Measurements from ENCODE around the gene TRABD2A. TPM values are rescaled to one million over a fixed set of nuclear protein-coding genes. Genes with fewer than 3 reads are reported as not detected.

The TRABD2A gene
- total and polyA plus RNA-seq, 9 of the 15 experiments (the other 6 are each of a cell fraction or from before 2014, with no cell fraction given), result 0.07 to 0.45 (median 0.25) TPM

GRCh38 chr2:84785950-84786349 is 94.9 kb downstream of the TRABD2A start:
- H3K4me3 ChIP-seq, result no peak overlapping the region
- peaks cover 0 to 8% of the 10 kb centered on the region in 2 experiments; a peak in 1 of 5 replicates for H3K4me1 ChIP-seq (replicated peaks in 1 of 2; ENCODE audit: control insufficient read depth in 2 of 2, insufficient read depth in 2 of 2, low read length in 2 of 2)
- ChIA-PET CTCF (ENCODE audit: low intra/inter-chr PET ratio) (no interaction called here), POLR2A (interaction anchor here (0.7 kb wide), 1 partner anchor 77 kb away, joined by 3 read pairs; no protein-coding TSS in a partner anchor)
- BruUV-seq (replicated peaks), result no TSS peak
- H3K27me3 ChIP-seq (ENCODE audit: control insufficient read depth in 2 of 2, insufficient read depth in 2 of 2, low read length in 2 of 2), result no peaks in the 10 kb centered on the region
- 19% methylated on average over 4 of the region's 4 CpGs for WGBS (ENCODE audit: insufficient coverage, low coverage, missing lambda C conversion rate)
- H3K79me2 ChIP-seq (ENCODE audit: control insufficient read depth, insufficient read depth, low read length), result no peaks in the 10 kb centered on the region
- no peak overlapping the region for H3K27ac ChIP-seq (ENCODE audit: extremely low read depth, low read depth, low read length)
- no peak overlapping the region for H2AFZ ChIP-seq (ENCODE audit: low read depth, low read length)
- no peaks in the 10 kb centered on the region for H3K9me1 ChIP-seq (ENCODE audit: control insufficient read depth, insufficient read depth, low read length)
- no peak overlapping the region for H3K9ac ChIP-seq (ENCODE audit: insufficient read depth in 1 of 2, low read depth in 2 of 2, low read length in 2 of 2)
- intact Hi-C loops (cut with micrococcal nuclease), result no loop called here
- DNase-seq (ENCODE audit: extremely low read depth in 1 of 4, low spot score in 3 of 4), result no peak
- no peak for ATAC-seq
- in situ Hi-C loops (cut with MboI), result no loop called here
- no peak overlapping the region for H3K4me2 ChIP-seq (ENCODE audit: insufficient read depth, low read length)
- no peaks in the 10 kb centered on the region; the same call in 1 of the 2 replicates for H3K9me3 ChIP-seq (replicated peaks; ENCODE audit: control insufficient read depth, insufficient read depth, low read depth, low read length)
- no peak for FAIRE-seq
- H4K20me1 ChIP-seq (replicated peaks; ENCODE audit: control insufficient read depth, insufficient read depth, low read length), result no peaks in the 10 kb centered on the region
- H3K36me3 ChIP-seq (ENCODE audit: control insufficient read depth, insufficient read depth, low read length), result no peaks in the 10 kb centered on the region
- no peak for TF ChIP-seq ZNF830 (CRISPR knock-in tag; IDR thresholded peaks at IDR 0.05)
- TF ChIP-seq PRPF4 (IDR thresholded peaks at IDR 0.05; ENCODE audit: insufficient read depth, low read depth, low read length, poor library complexity, severe bottlenecking), result no peak
- no peak for TF ChIP-seq FIP1L1 (IDR thresholded peaks at IDR 0.05; ENCODE audit: low read depth, low read length, poor library complexity, severe bottlenecking)
- no peak for TF ChIP-seq CTCFL (IDR thresholded peaks at IDR 0.05; ENCODE audit: borderline replicate concordance, insufficient read depth, low read depth, low read length, poor library complexity, severe bottlenecking)
- TF ChIP-seq ZNF24 (IDR thresholded peaks at IDR 0.05), result peak; percentile 75
- TF ChIP-seq REST (IDR thresholded peaks at IDR 0.05; ENCODE audit: borderline replicate concordance), result no peak
- TF ChIP-seq REST (CRISPR knock-in tag; IDR thresholded peaks at IDR 0.05; ENCODE audit: low read depth), result no peak
